ENCODE data around the gene CNPY1.

The CNPY1 gene

GRCh38 chr7:155589001-155589980 is 42.9 kb upstream of the CNPY1 start:
- DNase-seq (ENCODE audit: low read depth, low spot score), result no peak
- TF ChIP-seq, protein P1, sequence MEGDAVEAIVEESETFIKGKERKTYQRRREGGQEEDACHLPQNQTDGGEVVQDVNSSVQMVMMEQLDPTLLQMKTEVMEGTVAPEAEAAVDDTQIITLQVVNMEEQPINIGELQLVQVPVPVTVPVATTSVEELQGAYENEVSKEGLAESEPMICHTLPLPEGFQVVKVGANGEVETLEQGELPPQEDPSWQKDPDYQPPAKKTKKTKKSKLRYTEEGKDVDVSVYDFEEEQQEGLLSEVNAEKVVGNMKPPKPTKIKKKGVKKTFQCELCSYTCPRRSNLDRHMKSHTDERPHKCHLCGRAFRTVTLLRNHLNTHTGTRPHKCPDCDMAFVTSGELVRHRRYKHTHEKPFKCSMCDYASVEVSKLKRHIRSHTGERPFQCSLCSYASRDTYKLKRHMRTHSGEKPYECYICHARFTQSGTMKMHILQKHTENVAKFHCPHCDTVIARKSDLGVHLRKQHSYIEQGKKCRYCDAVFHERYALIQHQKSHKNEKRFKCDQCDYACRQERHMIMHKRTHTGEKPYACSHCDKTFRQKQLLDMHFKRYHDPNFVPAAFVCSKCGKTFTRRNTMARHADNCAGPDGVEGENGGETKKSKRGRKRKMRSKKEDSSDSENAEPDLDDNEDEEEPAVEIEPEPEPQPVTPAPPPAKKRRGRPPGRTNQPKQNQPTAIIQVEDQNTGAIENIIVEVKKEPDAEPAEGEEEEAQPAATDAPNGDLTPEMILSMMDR (IDR thresholded peaks at IDR 0.05; ENCODE audit: low read depth, low read length), result no peak

DNA sequence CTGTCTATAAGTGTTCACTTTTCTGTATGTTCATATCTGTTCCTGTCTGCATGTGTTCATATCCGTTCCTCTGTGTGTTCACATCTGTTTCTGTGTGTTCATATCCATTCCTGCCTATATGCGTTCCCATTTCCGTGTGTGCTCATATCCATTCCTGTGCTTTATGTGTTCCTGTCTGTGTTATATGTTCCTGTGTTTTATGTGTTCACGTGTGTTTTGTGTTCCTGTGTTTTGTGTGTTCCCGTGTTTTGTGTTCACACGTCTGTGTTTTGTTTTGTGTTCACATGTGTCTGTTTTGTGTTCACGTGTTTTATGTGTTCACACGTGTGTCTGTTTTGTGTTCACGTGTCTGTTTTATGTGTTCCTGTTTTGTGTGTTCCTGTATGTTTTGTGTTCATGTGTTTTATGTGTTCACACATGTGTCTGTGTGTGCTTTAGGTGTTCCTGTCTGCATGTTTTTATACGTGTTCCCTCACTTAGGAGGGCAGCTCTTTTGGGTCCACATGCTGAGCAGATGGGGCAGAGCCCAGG is 42.2 kb upstream of the CNPY1 start:
- H3K4me3 ChIP-seq (ENCODE audit: low read depth, low read length), result no peak overlapping the region
- in situ Hi-C loops (cut with HindIII; ENCODE audit: low sequenced_read_pairs), result no loop called here
- no peak for DNase-seq (ENCODE audit: low read depth, low spot score)
- TF ChIP-seq, protein P1 (IDR thresholded peaks at IDR 0.05; ENCODE audit: low read depth, low read length), result no peak

More at GRCh38 chr7:155589001-155589980, 42.9 kb upstream of the CNPY1 start:
- in situ Hi-C loops (cut with HindIII; ENCODE audit: low sequenced_read_pairs), result no loop called here
- no peak overlapping the region for H3K4me3 ChIP-seq (ENCODE audit: low read depth, low read length)

- no peak overlapping the region for H3K4me3 ChIP-seq (ENCODE audit: low read depth, low read length)
- in situ Hi-C loops (cut with HindIII; ENCODE audit: low sequenced_read_pairs), result no loop called here
- DNase-seq (ENCODE audit: low read depth, low spot score), result no peak
- TF ChIP-seq, protein P1 (IDR thresholded peaks at IDR 0.05; ENCODE audit: low read depth, low read length), result no peak
These were observed 41.1 kb upstream of the CNPY1 start for GRCh38 chr7:155587486-155587885.

GRCh38 chr7:155586843-155587440 is 40.6 kb upstream of the CNPY1 start:
- DNase-seq (ENCODE audit: low read depth, low spot score), result no peak
- in situ Hi-C loops (cut with HindIII; ENCODE audit: low sequenced_read_pairs), result no loop called here
- TF ChIP-seq, protein P1 (IDR thresholded peaks at IDR 0.05; ENCODE audit: low read depth, low read length), result no peak
- H3K4me3 ChIP-seq (ENCODE audit: low read depth, low read length), result no peak overlapping the region

GRCh38 chr7:155585951-155586350 is 39.6 kb upstream of the CNPY1 start:
- DNase-seq (ENCODE audit: low read depth, low spot score), result no peak
- in situ Hi-C loops (cut with HindIII; ENCODE audit: low sequenced_read_pairs), result no loop called here
- TF ChIP-seq, protein P1 (IDR thresholded peaks at IDR 0.05; ENCODE audit: low read depth, low read length), result no peak

GRCh38 chr7:155585532-155585895 is 39.2 kb upstream of the CNPY1 start:
- H3K4me3 ChIP-seq (ENCODE audit: low read depth, low read length), result no peak overlapping the region
- TF ChIP-seq, protein P1 (IDR thresholded peaks at IDR 0.05; ENCODE audit: low read depth, low read length), result no peak
- in situ Hi-C loops (cut with HindIII; ENCODE audit: low sequenced_read_pairs), result no loop called here
- DNase-seq (ENCODE audit: low read depth, low spot score), result no peak

More at GRCh38 chr7:155585951-155586350, 39.6 kb upstream of the CNPY1 start:
- H3K4me3 ChIP-seq (ENCODE audit: low read depth, low read length), result no peak overlapping the region
